HG03571 (cell line): ENCODE data around the gene CIAO2B.
"Not testable (repeated sequence)": the region's sequence is repeated elsewhere in the genome, so short reads cannot be mapped to it uniquely, and the experiment has no call there.

ENCODE experiments used
- ATAC-seq: cut with Tn5 transposase; IDR thresholded peaks from one replicate; pipeline ENCODE4 v1.9.1; 2021; ENCODE audit not compliant: unreplicated experiment

CIAO2B gene

DNA sequence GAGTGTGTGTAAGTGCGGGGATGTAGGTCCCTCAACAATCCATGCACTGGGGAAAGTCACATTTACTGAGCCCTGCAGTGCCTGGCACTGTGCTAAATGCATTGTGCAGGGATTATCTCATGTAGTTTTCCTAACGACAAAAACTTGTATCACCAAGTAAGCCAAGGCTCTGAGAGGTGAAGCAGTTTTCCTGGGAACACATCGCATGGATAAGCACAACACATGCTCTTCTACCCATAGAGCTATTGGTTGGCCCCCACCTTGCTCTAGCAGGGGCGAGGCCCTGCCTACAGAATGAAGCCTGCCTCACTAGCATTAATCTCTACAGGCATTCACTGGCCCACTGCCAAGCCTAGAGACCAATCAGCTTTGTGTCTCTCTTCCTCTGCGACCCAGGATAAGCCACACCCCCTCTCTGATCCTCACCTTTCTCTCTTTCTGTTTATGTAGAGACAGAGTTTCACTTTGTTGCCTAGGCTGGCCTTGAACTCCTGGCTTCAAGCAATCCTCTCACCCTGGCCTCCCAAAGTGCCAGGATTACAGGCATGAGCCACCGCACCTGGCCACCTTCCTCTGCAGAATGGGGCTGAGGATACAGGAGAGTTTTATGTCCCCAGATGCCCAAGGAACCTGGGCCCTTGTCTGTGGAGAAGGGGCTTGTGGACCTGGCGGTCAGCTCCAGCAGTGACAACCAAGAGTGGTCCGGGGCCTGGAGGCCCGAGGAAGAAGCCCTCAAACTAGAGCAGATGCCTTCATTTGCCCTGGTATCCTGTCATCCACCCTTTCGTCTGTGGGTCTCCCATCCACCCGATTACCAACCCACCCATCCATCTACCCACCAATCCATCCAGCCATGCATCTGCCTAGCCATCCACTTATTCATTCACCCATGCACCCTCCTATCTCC is 28.3 kb downstream of the CIAO2B start:
- ATAC-seq = no peak

DNA sequence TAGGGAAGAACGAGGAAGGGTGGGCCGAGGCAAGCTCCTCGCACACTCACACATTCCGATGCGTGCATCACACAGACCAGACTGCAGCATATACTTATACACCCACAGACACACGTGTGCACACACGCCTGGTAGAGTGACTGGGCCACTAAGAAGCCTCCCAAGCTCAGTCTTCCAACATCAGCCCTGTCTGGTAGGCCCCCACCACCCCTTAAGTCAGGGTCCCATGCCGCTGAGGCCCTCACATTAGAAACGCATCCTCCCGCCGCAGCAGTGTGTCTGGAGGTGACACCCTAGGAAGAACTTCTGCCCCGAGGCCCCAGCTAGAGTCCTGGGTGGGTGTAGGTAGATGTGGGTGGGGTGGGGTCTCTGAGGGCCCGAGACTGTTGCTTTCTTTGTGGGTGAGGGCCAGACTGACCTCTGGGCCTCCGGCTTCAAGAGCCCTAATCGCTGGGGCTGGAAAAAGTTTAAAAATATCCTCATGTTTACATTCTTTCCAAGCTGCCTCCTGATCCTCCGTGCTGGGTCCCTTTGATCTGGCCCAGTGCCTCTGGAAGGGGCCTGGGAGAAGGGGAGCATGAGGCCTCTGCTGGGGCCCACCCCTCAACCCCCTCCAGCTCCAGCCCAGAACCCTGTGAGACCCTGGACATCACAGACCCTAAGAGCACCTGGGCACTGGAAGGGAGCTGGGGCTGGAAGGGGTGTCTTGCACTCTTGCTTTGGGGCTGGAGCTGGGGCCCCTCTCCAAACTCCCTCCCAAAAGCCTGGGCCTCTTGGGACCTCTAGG is 29.2 kb downstream of the CIAO2B start:
- ATAC-seq = no peak

DNA sequence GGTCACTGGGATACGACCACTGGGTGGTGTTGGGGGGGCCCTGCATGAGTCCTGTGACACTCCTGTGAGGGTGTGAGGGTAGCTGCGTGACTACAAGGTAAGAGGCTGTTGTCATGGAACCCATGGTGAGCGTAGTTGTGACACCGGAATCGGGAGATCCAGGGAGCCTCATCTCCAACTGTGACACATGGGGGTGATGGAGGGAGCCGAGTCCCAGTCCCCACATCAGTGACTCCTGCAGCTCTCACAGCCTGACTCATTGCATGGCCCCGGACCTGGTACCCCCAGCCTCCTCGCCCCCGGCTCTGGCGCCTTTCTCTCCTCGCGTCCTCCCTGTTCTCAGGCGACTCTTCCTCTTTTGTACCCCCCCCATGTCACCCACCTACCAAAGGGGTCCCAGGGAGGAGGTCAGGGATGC is 29.8 kb downstream of the CIAO2B start:
- ATAC-seq = no peak

DNA sequence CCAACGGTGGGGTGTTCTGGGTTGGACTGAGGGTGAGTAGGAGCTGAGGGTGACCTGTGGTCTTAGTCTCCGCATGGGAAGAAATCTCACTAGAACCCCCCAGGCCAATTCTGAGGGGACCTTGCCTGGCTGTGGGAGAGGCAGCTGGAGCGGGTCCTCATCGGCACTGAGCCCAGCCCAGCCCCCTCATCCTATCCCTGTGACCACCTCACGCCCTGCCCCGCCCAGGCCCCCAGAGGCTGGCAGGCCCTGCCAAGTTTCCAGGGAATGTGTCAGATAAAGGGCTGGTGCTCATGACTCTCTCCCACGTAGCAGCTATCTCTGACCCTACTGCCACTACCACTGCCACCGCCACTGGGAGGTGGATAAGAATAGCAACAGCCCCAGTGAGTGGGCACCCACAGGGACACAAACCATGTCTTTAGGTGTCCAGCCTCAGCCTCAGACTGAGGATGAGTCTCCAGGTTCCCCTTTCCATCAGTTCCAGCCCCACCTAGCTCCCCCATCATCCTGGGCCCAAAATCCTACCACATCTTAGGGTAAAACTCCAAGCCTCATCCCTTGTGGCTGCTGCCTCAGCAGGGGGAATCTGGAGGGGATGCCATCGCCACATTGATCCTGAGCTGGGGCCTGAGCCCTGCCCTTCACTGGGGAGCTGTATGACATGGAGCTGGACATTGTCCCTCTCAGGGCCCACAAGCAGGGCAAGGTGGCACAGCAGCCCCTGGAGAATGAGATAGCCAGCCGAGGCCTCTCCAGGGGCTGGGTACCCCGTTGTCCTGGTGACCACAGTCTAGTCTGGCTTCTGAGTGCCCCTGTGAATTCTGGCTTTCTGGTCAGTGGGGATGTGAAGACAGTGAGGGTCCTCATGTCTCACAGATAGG is 30.4 kb downstream of the CIAO2B start:
- ATAC-seq = no peak

DNA sequence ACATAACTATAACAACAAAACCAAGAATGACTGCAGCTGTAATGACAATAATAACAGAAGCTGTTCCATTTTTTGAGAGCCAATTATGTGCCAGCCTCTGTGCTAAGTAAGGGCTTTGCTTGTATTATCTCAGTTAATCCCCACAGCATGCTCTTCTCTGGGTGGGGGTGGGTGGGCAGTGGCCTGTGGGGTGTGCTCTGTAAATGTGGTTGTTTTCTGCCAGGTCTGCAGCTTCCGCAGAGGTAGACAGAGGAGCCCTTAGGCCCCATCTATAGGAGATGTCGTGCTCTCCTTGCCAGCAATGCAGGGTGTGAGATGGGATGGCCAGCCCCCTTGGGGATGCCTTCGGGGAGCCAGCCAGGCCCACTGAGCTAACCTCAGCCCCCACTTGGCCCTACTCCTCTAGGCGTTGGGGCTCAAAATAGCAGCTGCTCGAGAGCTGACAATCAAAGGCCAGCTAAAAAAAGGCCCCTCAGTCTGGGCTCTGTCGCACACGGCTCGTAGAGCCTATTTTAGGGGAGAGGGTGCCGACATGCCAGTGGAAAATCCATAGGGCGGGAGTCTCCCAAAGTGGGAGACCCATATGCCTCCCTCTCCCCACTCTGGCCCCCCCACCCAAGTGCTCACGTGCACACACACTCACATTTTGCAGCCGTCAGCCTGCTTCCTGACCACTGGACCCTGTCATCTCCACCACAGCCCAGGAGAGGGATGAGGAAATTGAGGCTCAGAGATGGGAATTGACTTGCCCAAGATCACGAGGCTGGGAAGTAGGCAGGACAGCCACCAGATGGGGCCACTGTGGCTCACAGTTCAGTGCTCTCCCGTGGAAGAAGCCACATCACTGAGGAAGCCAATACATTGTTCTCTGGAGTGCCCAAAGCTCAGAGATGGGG is 31.3 kb downstream of the CIAO2B start:
- no peak for ATAC-seq

DNA sequence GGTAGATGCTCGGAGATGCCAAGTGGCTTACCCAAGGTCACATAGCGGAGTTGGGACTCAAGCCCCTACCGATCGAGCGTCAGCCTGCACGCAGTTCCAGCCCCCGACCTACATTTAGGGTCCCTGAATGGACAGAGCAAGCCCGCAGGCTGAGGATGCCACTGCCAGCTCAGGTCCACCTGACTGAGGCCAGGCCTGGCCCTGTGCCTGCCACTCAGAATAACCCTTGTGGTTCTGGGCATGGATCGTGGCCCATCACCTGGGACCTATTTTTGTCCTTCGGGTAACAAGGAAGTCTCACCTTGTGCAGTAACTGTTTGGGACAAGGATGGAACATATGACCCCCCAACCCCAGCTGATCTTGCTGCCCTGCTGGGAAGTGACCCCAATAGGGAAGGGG is 32.6 kb downstream of the CIAO2B start:
- no peak for ATAC-seq

DNA sequence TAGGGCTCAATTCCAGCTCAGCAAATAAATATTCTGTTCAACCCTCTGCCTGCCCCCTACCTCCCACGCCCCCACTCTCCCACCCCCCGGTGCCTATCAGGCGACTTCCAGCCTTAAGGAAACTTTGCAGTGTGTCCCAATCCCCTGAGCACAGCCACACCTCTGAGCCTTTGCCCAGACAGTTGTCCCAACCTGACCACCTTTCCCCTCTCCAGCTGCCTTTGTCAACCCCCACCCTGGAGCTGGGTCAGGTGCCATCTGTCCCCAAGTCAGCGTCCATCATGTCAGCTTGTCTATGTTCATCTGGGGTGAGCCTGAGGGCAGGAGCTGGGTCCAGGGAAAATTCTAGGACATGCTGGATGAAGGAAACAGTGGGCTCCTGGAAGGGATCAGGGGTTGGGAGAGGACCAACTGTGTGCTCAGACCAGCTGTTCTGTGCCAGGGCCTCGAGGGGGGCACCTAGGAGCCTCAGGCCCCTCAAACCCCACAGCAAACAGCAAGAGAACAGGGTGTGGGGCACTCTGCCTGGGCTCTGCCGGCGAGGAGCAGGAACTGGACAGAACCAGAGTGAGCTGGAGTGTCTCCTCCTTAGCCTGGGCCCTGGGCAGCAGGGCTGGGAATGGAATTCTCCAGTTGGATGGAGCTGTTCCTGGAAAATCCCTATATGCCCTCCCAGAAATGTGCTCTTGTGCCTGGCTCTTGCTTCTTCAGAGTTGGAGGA is 33.3 kb downstream of the CIAO2B start:
- ATAC-seq = no peak

DNA sequence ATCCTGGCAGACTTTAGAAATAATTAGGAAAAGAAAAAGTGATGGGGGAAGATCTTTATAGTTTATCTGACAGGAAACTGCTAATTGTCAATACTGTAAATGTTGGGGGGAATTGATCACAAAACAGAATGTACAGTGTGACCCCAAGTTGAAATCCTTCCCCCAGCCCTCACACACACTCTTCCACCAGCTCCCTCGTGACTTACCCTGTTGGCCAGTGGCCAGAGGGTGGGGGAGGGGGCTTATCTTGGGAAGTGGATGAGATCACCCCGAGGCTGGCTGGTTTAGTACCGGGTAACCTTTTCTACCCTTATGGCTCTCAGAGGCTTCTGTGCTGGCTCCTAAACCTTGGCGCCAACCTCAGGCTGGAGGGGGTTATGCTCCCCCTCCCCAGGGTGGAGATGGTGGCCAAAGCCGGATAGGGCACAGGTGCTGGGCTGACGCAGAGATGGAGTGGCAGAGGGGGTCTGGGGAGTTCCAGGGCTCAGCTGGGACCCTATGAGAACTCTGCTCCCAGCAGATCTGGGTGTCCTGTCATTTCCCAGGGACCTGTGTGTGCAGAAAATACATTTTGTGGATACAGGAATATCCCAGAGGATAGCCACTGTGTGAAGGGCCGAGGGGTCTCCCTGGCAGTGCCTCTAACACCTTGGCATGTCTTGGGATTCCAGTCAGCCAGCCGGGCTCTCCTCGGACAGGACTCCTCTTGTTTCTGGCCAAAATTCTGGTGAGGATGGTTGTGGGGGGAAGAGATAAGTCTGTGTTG is 34.1 kb downstream of the CIAO2B start:
- ATAC-seq = no peak

DNA sequence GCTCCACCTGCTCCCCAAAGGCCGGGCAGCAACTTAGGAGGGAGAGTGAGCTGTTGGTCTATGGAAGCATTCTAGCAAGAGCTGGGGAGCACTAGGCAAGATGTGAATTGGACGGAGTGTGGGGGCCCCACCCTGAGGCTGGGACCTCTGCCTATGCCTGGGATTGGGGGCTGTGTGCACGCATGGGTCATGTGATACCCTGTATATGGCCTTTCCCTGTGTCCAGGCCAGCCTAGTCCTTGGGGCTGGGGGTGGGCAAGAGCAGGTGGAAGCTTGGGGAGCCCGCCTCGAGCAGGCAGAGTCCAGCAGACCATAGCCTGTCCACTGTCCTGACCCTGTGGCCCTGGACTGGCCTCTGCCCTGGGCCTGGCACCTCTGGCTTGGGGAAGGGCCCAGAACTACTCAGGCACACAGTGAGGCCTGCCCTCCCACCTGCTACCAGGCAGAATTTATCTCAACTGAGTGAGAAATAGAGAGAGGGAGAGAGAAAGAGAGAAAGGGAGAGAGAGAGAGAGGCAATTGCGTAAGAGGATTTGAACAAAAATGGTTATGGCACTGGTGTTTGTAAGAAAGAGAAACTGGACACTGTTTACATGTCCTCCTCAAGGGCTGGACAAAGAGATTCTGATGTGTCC is 34.8 kb downstream of the CIAO2B start:
- ATAC-seq = no peak

DNA sequence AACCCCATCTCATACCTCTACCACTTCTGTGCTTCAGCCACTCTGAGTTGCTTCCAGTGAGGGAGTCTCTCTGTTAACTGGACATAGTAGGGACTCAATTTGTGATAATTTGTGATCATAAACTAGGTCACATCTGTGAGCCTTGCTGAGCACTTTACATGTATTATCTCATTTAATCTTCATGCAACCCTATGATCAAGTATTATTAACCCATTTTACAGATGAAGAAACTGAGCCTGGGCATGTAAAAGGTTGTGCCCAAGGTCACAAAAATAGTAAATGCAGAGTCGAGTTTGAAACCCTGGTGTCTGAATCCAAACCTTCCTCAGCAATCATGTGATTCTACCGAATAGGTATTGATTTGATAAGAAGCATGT is 35.3 kb downstream of the CIAO2B start:
- ATAC-seq = no peak

DNA sequence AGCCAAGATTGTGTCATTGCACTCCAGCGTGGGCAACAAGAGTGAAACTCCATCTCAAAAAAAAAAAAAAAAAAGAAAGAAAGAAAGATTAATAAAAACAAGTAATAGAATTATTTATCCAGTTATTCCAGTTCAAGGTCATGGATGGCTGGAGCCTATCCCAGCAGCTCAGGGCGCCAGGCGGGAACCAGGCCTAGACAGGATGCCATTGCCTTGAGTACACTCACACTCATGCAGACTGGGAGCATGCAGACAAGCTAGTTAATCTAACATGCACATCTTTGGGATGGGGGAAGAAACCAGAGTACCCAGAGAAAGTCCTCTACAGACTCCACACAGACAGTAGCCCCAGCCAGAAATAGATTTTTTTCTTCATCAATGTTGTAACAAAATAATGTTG is 36.0 kb downstream of the CIAO2B start:
- ATAC-seq = no peak

DNA sequence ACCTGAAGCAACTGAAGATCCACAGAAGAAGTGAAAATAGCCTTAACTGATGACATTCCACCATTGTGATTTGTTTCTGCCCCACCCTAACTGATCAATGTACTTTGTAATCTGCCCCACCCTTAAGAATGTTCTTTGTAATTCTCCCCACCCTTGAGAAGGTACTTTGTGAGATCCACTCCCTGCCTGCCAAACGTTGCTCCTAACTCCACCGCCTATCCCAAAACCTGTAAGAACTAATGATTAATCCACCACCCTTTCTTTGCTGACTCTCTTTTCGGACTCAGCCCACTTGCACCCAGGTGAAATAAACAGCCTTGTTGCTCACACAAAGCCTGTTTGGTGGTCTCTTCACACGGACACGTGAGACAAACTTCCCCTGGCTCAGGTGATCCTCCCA is 37.5 kb downstream of the CIAO2B start:
- not testable (repeated sequence) for ATAC-seq

DNA sequence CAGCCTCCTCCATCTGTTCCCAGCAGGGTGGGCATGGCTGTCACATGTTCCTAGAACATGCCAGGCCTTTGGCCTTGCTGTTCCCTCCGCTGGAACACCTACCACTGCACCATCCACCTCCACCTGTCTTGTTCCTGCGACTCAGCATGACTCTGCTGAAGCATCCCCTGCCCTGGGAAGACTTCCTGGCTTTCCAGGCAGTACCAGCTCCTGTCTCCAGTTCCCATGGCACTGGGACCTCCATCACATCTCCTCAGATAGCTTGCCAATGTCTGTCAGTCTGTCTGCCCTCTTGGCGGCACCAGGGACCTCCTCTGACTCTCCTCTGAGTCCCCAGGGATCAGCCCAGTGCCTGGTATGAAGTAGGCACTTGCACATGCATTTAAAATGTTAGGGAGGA is 38.2 kb downstream of the CIAO2B start:
- no peak for ATAC-seq

DNA sequence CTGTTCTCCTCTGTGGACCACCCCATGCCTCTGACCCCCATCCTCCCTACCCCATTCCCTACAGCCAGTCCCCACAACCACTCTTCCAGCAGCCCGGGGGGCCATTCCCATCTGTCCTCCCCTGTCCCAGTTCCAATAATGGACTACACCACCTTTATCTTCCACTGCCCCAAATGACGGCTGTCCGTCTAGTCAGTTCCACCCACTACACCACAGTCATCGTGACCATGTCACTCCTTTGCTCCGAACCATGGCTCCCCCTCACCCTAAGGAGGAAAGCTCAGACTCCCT is 38.6 kb downstream of the CIAO2B start:
- no peak for ATAC-seq

DNA sequence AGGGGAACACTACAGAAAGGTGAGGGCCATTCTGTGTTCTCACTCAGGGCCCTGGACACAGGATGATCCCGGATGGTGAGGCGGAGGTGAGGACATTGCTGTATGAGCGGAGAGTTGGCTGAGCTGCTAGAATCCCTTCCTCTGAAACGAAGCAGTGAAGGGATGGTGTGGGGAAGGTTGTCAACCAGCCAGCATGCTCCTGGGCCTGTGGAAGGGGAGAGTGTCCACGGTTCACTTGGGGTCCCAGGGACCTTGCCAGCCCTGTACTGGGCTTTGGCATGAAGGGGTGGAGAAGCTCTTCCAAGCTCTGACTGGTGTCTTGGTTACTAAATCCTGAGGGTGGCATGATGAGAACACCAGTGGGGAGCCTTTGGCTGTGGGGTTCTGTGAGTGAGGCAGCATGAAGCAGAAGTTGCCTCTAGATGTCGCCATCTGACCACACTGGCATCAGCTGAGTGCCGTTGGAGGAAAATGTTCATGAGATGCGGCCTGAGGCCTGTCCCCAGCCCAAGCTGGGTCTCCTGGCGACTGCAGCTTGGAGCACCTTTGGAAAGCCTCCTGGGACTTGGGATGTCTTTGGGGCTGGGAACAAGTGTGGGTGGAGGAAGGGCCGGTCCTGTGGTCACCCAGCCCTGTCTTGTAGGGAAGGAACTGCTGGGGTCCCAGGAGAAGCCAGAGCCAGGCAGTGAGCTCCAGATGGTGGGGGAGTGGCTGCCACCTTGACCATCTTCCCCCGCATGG is 39.1 kb downstream of the CIAO2B start:
- ATAC-seq = no peak

DNA sequence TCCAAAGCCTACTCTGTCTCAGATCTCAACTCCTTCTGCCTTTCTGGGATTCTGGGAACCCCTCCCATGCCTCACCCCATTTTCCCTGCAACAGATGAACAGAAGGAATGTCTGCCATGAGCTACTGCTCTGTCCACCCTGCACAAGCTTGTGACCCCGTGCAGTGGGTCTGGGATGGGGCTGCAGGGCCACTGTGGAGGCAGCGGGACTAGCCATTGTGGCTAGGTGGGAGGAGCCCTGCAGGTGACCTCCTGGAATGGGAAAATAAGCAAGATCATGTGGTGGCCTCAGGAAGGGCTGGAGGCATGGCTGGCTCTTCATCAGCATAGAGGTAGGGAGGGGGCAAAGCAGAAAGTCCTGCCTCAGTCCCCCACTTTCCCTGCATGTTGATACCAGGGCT is 40.1 kb downstream of the CIAO2B start:
- ATAC-seq = no peak

DNA sequence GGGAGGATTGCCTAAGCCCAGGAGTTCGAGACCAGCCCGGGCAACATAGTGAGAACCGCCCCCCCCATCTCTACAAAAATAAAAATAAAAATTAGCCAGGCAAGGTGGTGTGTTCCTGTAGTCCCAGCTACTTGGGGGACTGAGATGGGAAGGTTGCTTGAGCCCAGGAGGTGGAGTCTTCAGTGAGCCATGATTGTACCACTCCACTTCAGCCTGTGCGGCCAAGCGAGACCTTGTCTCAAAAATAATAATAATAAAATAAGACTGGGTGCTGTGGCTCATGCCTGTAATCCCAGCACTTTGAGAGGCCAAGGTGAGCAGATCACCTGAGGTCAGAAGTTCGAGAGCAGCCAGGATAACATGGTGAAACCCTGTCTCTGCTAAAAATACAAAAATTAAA is 42.4 kb downstream of the CIAO2B start:
- no peak for ATAC-seq

DNA sequence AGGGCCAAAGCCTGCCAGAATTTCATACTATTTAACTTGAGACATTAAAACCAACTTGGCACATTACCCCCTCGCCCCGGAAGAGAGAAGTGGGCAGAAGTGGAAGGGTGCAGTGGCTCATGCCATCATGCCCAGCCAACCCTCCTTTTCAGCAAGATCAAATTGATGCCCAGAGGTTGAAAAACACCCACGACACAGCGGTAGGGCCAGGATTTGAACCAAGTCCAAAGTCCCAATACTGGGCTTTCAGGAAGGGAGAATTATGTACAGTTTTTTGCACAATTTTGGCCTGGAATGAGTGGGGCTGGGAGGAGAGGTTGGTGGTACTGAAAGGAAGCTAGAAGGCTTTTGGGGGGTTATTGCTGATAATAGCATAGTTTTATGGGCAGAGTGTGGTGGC is 42.8 kb downstream of the CIAO2B start:
- no peak for ATAC-seq
